ENCODE data around the gene BRAF.
"Not testable (repeated sequence)": the region's sequence is repeated elsewhere in the genome, so short reads cannot be mapped to it uniquely, and the experiment has no call there.

- TF ChIP-seq POLR2A (IDR thresholded peaks at IDR 0.05; ENCODE audit: control extremely low read depth in 1 of 2, low read depth in 2 of 2, low read length in 2 of 2); CREB1 (IDR thresholded peaks at IDR 0.05); ATF3 (IDR thresholded peaks at IDR 0.05; ENCODE audit: insufficient read depth, low read depth, low read length); RAD21 (IDR thresholded peaks at IDR 0.05 in 1 of 2, conservative IDR thresholded peaks at IDR 0.05 in 1 of 2; ENCODE audit: low read depth in 2 of 2, low read length in 2 of 2); GABPA (IDR thresholded peaks at IDR 0.05; ENCODE audit: borderline replicate concordance, insufficient read depth, low read length); CTBP2 (IDR thresholded peaks at IDR 0.05; ENCODE audit: borderline replicate concordance, insufficient read depth, insufficient read length, low read length); POLR2AphosphoS5 (IDR thresholded peaks at IDR 0.05; ENCODE audit: low read depth, low read length); EP300 (IDR thresholded peaks at IDR 0.05; ENCODE audit: borderline replicate concordance in 1 of 2, low read depth in 2 of 2, low read length in 2 of 2); SIN3A (conservative IDR thresholded peaks at IDR 0.05 in 1 of 2, IDR thresholded peaks at IDR 0.05 in 1 of 2; ENCODE audit: low read depth in 1 of 2, low read length in 2 of 2); CHD2 (IDR thresholded peaks at IDR 0.05; ENCODE audit: low read length); CTCF (IDR thresholded peaks at IDR 0.05; ENCODE audit: control extremely low read depth in 1 of 3, insufficient read depth in 1 of 3, low read depth in 1 of 3, low read length in 3 of 3): not testable (repeated sequence)
Observed at GRCh38 chr7:140669862-140670261, 254.9 kb downstream of the BRAF start.
